Effector memory CD4-positive, alpha-beta T cell (primary cell): Measurements from ENCODE around the gene SH3PXD2B.

Experiments
- DNase-seq, 3 donors: peaks; one replicate each; pipeline ENCODE4 v3.0.0-alpha.2; 2020
- H3K27ac ChIP-seq: 2 replicates; pipeline ENCODE4 v1.7.0; 2013; ENCODE audit warnings: mild to moderate bottlenecking, low read length, moderate library complexity; ENCODE audit not compliant: insufficient read depth, poor library complexity, severe bottlenecking
- H3K27me3 ChIP-seq: replicated peaks from 2 replicates; pipeline ENCODE4 v1.7.0; 2013; ENCODE audit warnings: mild to moderate bottlenecking, low read length; ENCODE audit not compliant: insufficient read depth, control insufficient read depth, poor library complexity, severe bottlenecking
- H3K36me3 ChIP-seq: 2 replicates; pipeline ENCODE4 v1.7.0; 2013; ENCODE audit warnings: mild to moderate bottlenecking, low read length, moderate library complexity; ENCODE audit not compliant: control insufficient read depth, insufficient read depth
- H3K4me1 ChIP-seq: 2 replicates; pipeline ENCODE4 v1.7.0; 2013; ENCODE audit warnings: low read length, mild to moderate bottlenecking; ENCODE audit not compliant: control insufficient read depth, insufficient read depth, poor library complexity, severe bottlenecking
- H3K4me3 ChIP-seq: 2 replicates; pipeline ENCODE4 v1.7.0; 2013; ENCODE audit warnings: low read length, low read depth, mild to moderate bottlenecking; ENCODE audit not compliant: insufficient read depth, poor library complexity, severe bottlenecking
- H3K9me3 ChIP-seq: 2 replicates; pipeline ENCODE4 v1.7.0; 2013; ENCODE audit warnings: mild to moderate bottlenecking, low read length, moderate library complexity; ENCODE audit not compliant: control insufficient read depth

SH3PXD2B gene

DNA sequence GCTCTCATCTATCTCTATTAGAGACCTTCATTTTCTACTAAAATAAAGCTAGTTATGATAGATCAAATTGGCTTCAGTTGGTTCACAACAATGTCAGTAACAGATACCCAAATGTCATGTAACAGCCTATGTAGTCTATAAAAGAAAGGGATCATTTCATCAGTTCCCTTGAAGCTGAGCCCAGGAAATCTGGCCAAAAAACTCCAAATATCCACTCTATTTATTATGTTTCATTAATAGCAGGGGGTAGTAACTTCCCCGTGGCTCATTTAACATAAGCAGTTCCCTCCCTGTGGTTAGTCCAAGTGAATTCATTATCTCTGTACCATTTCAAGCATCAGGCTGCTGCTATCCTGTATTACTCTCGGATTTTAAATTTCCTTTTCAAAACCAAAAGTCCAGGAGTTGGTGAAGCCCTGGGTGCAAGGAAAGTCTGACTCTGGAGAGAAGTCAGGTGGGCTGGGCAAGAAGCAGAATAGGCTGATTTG, 66.0 kb downstream of the SH3PXD2B start:
- H3K9me3 ChIP-seq, result no peaks in the 10 kb centered on the region
- no peaks in the 10 kb centered on the region for H3K36me3 ChIP-seq
- no peak for DNase-seq
- H3K27ac ChIP-seq, result no peak overlapping the region
- H3K27me3 ChIP-seq, result no peaks in the 10 kb centered on the region
- H3K4me3 ChIP-seq, result no peak overlapping the region
- no peaks in the 10 kb centered on the region for H3K4me1 ChIP-seq

DNA sequence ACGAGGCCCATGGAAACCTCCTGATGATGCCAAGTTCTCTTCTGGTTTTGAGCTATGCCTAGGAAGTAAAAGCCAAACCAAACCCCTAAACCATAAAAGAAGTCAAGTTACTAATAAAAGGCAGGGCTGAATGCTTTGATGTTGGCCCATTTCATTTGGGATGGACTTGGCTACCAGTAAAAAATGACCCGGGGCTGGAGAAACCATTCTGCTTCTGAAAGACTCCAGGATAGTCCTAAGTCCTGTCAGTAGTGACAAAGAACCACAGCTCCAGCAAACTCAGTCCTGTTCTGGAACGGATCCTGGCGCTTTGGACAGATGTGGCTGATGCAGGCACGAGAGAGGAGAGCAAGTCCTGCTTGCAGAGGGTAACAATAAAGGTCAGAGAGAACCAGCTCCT, 68.6 kb downstream of the SH3PXD2B start:
- Histone ChIP-seq H3K27me3 (no peaks in the 10 kb centered on the region), H3K9me3 (no peaks in the 10 kb centered on the region), H3K4me3 (no peak overlapping the region), H3K27ac (no peak overlapping the region), H3K36me3 (no peaks in the 10 kb centered on the region), H3K4me1 (no peaks in the 10 kb centered on the region)
- no peak for DNase-seq

DNA sequence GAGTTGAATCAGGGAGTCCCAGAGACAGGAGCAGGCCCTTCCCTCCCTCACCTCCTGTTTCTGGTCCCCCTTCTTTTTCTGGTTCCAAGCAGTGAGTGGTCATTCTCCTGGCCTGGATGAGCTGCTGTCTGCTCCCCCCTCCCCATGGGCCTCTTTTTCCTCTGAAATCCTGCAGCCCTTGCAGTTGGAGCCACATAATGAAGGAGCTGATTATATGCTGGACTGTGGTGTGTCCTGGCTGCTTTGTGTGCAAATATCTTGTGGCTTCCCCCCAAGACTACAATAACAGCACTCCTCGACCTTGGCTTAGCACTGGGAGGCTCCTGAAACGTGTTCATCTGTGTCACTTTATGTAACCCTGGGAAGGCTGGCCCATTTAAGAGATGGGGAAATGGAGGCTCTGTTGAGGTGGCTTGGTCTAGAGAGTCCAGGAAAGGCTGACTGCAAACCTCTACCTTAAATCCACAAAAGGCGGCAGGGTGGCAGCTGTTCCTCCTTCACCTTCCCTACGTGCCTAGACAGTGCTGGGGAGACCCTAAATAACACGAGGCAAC, 69.2 kb downstream of the SH3PXD2B start:
- Histone ChIP-seq H3K9me3 (no peaks in the 10 kb centered on the region), H3K36me3 (no peaks in the 10 kb centered on the region), H3K27me3 (no peaks in the 10 kb centered on the region), H3K4me1 (no peaks in the 10 kb centered on the region), H3K4me3 (no peak overlapping the region), H3K27ac (no peak overlapping the region)
- DNase-seq, result no peak

DNA sequence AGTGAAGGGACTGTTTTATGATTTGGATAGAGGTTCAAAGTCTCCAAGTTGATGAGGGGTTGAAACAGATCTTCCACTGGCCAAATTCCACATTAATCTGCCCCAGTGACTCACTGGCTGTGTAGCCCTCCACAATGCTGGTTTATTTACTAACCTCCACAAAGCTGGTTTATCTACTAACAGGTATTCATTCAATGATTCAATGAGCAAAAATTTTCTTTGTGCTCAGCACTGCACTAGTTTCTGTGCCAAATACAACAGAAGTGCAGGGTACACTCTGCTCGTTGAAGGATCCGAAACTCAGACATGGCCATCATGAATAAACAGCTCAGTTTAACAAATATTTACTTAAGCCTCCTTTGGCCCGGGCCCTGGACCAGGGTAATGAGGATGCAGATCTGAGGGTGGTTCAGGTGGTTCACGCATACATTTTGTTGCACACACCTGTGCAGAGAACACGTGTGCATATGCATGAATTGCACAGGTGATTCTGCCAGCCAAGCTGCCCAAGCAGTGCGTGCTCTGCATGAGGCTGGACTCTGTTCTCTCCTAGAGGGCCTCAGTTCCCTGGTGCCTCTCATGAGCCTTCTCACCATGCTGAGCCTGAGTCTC, 71.0 kb downstream of the SH3PXD2B start:
- no peaks in the 10 kb centered on the region for H3K27me3 ChIP-seq
- no peak overlapping the region for H3K4me3 ChIP-seq
- H3K4me1 ChIP-seq, result no peaks in the 10 kb centered on the region
- no peaks in the 10 kb centered on the region for H3K36me3 ChIP-seq
- no peak for DNase-seq
- no peaks in the 10 kb centered on the region for H3K9me3 ChIP-seq
- H3K27ac ChIP-seq, result no peak overlapping the region

DNA sequence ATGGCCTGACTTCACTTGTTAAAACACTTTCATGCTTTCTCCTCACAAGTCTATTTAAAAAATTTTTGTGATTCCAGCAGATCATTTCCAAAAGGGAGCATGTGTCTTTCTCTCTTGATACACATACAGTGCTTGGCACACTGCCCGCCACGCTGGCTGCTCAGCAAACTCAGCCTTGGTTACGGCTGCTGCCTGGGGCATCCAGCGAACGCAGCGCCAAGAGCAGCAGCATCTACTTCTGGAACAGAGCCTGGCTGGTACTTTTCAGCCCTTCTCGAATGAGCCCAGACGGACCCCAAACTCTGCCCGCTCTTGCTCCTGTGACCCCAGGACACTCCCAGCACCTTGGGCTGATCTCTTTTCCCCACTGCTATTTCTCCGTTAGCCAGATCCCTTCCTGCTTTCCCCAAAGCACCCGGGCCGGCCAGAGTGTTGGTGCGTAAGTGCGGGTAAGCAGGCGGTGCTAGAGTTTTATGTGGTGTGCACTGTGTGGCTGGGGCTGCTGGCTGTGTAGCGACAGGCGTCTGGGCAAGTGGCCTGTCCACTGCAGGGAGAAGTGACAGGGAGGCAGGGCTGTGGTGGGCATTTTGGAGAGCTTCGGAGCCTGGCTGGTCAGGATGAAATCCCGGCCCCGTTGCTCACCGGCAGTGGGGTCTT, 73.2 kb downstream of the SH3PXD2B start:
- no peak for DNase-seq
- Histone ChIP-seq H3K36me3 (no peaks in the 10 kb centered on the region), H3K27me3 (no peaks in the 10 kb centered on the region), H3K4me1 (no peaks in the 10 kb centered on the region), H3K4me3 (no peak overlapping the region), H3K27ac (no peak overlapping the region), H3K9me3 (no peaks in the 10 kb centered on the region)

DNA sequence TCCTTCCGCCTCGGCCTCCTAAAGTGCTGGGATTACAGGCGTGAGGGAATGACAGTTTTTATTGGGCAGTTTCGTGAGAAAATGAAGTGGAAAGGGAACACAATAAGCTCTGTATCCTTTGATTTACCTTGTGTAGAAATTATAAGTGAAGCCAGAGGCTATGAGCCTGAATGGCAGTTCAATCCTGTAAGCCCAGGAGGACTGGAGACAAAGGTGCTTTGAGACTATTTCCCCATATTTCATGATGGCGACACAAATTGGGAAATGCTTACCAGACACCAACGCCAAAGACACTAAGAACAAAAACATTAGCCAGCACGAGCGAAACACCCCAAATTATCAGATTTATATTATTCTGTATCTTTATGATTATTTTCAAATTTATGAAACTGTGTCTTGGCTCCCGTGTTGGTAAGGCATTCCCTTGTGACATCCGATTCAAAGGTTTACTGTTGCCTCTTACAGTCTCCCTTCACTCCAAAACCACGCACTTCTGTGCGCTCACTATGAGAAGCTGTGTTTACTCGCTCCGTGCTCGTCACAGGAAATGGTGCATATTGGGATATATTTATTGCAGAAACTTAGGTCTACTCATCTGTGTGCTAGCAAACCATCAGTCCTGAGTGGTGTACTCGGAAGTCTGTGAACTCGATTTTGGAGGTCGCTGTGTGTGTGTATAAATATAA, 73.9 kb downstream of the SH3PXD2B start:
- Histone ChIP-seq H3K4me3 (no peak overlapping the region), H3K27ac (no peak overlapping the region), H3K4me1 (no peaks in the 10 kb centered on the region), H3K27me3 (no peaks in the 10 kb centered on the region), H3K36me3 (no peaks in the 10 kb centered on the region), H3K9me3 (no peaks in the 10 kb centered on the region)
- no peak for DNase-seq

DNA sequence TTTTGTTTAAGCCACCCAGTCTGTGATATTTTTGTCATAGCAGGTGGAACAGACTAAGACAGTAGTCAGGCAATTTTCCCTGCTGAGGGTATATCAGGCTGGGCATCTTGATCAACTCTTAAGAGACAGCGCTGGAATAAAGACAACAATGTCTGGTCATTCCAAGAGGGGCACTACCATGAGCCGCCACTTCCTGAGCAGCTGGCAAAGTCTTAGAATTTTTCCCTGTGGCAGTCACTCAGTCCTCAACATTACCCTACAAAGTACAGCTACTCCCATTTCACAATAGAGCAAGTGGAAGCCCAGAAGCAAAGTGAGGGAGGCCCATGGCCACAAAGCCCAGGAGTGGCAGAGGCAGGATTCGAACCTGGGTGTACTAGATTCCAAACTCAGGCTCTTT, 74.8 kb downstream of the SH3PXD2B start:
- Histone ChIP-seq H3K4me3 (no peak overlapping the region), H3K27me3 (no peaks in the 10 kb centered on the region), H3K36me3 (no peaks in the 10 kb centered on the region), H3K4me1 (no peaks in the 10 kb centered on the region), H3K9me3 (no peaks in the 10 kb centered on the region), H3K27ac (no peak overlapping the region)
- no peak for DNase-seq

DNA sequence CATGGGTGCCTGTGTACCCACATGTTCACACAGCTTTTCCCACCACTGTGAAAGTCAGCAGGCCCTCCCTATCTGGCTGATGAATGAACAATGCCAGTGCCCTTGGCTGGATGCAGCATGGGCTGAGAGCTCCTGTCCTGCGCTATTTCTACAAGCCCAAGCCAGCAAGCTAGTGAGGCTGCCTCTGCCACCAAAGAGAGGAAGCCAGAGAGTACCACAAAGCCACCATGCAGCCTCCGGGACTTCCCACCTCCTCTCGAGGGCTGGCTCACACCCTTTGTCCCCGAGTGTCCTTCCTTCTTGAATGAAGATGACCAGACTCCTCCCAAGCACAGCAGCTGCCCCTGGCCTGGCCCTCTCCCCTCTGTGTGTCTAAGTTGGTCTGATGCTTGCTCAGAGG, 76.5 kb downstream of the SH3PXD2B start:
- Histone ChIP-seq H3K36me3 (no peaks in the 10 kb centered on the region), H3K4me1 (no peaks in the 10 kb centered on the region), H3K27me3 (no peaks in the 10 kb centered on the region)

DNA sequence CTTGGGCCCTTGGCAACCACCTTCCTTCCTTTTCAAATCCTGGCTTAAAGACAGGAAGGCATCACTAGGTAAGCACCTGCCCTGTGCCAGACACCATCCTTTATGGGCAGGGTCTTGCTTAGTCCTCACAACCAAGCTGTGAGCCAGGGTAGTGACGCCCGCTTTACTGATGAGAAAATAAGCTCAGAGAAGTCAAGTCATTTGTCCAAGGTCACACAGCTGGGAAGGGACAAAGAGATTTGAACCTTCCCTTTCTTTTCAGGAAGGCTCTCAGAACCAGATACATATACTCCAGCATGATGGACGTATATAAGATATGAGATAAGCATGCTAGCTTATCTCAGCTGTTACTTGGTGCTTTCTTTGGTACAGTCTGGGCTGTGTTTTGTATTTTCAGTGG, 76.9 kb downstream of the SH3PXD2B start:
- Histone ChIP-seq H3K36me3 (no peaks in the 10 kb centered on the region), H3K4me1 (no peaks in the 10 kb centered on the region), H3K9me3 (no peaks in the 10 kb centered on the region), H3K27ac (no peak overlapping the region), H3K4me3 (no peak overlapping the region), H3K27me3 (no peaks in the 10 kb centered on the region)
- no peak for DNase-seq

More for the DNA sequence above, 76.5 kb downstream of the SH3PXD2B start:
- Histone ChIP-seq H3K4me3 (no peak overlapping the region), H3K27ac (no peak overlapping the region), H3K9me3 (no peaks in the 10 kb centered on the region)
- no peak for DNase-seq

DNA sequence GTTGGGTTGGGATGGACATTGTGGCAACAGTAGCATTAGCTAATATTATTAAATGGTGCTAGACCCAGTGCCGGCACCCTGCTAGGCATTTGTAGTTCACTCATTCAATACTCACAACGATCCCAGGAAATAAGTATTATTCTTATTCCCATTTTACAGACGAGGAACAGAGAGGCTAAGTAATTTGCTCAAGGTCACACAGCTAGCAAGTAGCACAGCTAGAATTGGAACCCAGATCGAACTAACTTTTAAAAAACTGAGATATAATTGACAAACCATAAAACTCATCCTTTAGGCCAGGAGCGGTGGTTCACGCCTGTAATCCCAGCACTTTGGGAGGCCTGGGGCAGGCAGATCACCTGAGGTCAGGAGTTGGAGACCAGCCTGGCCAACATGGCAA, 79.5 kb downstream of the SH3PXD2B start:
- no peak overlapping the region for H3K4me3 ChIP-seq

More for the DNA sequence above, 79.5 kb downstream of the SH3PXD2B start:
- no peaks in the 10 kb centered on the region for H3K36me3 ChIP-seq
- DNase-seq, result no peak
- H3K27ac ChIP-seq, result no peak overlapping the region
- H3K9me3 ChIP-seq, result no peaks in the 10 kb centered on the region
- no peaks in the 10 kb centered on the region for H3K27me3 ChIP-seq
- H3K4me1 ChIP-seq, result no peaks in the 10 kb centered on the region
